Measurements from ENCODE around the gene S100Z. TPM values are rescaled to one million over a fixed set of nuclear protein-coding genes. Genes with fewer than 3 reads are reported as not detected.

The S100Z gene
- total and polyA plus RNA-seq, 10 of the 15 experiments (the other 5 are each of a cell fraction or from before 2014, with no cell fraction given): 0.12 to 0.51 (median 0.30) TPM; not detected in 2

DNA sequence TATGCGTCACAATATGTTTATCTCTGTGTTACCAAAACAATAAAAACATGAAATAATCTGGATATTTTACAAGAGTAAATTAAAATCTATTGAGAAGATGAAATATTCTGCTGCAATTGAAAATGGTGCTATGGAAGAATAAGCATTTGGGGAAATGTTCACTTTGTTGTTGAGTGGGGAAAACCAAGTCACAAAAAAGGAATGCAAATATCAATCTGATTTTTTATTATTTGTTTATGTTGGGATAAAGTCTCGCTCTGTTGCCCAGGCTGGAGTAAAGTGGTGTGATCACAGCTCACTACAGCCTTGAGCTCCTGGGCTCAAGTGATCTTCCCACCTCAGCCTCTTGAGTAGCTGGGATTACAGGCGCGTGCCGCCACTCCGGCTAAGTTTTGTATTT, 39.6 kb upstream of the S100Z start:
- SMC1A ChIA-PET (ENCODE audit: uncharacterized antibody, unreplicated experiment): no interaction called here
- H2AFZ ChIP-seq (ENCODE audit: control insufficient read depth, low read depth, low read length): no peak overlapping the region
- POLR2A ChIA-PET: no interaction called here
- H3K36me3 ChIP-seq (ENCODE audit: control insufficient read depth in 2 of 2, insufficient read depth in 2 of 2, low read length in 1 of 2): no peaks in the 10 kb centered on the region
- H3K4me2 ChIP-seq (ENCODE audit: control insufficient read depth, insufficient read depth): no peak overlapping the region
- BruUV-seq (replicated peaks): no TSS peak
- WGBS (ENCODE audit: insufficient coverage, insufficient replicate concordance, low lambda C conversion rate, missing lambda C conversion rate): 84% methylated on average over 6 of the region's 6 CpGs
- no peaks in the 10 kb centered on the region for H3K27me3 ChIP-seq (replicated peaks in 1 of 2; ENCODE audit: control insufficient read depth in 2 of 2, insufficient read depth in 2 of 2, low read length in 1 of 2)
- RAD21 ChIA-PET (ENCODE audit: unreplicated experiment): no interaction called here
- no peak overlapping the region for H3K27ac ChIP-seq (ENCODE audit: control insufficient read depth, insufficient read depth)
- DNase-seq (ENCODE audit: low read depth, low spot score): no peak
- no peaks in the 10 kb centered on the region for H4K20me1 ChIP-seq (ENCODE audit: control insufficient read depth, insufficient read depth)
- intact Hi-C loops (cut with micrococcal nuclease; ENCODE audit: unreplicated experiment) (no loop called here), in situ Hi-C loops (cut with MboI) (no loop called here)
- no peaks in the 10 kb centered on the region; the same call in 2 of the 3 replicates for H3K9me3 ChIP-seq (replicated peaks; ENCODE audit: control insufficient read depth, insufficient read depth, low read length)
- FAIRE-seq: no peak
- ATAC-seq: no peak
- no peak for TF ChIP-seq POLR2AphosphoS2 (IDR thresholded peaks at IDR 0.05; ENCODE audit: low read depth, low read length)
- no peak for TF ChIP-seq HDAC2 (IDR thresholded peaks at IDR 0.05)
- no peak for TF ChIP-seq MYB (IDR thresholded peaks at IDR 0.05; ENCODE audit: borderline replicate concordance, low read depth, low read length)
- TF ChIP-seq JUNB (IDR thresholded peaks at IDR 0.05): no peak
- TF ChIP-seq, protein P1, sequence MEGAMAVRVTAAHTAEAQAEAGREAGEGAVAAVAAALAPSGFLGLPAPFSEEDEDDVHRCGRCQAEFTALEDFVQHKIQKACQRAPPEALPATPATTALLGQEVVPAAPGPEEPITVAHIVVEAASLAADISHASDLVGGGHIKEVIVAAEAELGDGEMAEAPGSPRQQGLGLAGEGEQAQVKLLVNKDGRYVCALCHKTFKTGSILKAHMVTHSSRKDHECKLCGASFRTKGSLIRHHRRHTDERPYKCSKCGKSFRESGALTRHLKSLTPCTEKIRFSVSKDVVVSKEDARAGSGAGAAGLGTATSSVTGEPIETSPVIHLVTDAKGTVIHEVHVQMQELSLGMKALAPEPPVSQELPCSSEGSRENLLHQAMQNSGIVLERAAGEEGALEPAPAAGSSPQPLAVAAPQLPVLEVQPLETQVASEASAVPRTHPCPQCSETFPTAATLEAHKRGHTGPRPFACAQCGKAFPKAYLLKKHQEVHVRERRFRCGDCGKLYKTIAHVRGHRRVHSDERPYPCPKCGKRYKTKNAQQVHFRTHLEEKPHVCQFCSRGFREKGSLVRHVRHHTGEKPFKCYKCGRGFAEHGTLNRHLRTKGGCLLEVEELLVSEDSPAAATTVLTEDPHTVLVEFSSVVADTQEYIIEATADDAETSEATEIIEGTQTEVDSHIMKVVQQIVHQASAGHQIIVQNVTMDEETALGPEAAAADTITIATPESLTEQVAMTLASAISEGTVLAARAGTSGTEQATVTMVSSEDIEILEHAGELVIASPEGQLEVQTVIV (IDR thresholded peaks at IDR 0.05; ENCODE audit: borderline replicate concordance, partially characterized antibody): no peak
- TF ChIP-seq NR2F1 (conservative IDR thresholded peaks at IDR 0.05): no peak
- no peak for TF ChIP-seq WRNIP1 (IDR thresholded peaks at IDR 0.05; ENCODE audit: borderline replicate concordance, low read depth, low read length)
- no peak for TF ChIP-seq ATF7 (IDR thresholded peaks at IDR 0.05; ENCODE audit: low read depth)
- H3K4me3 ChIP-seq: no peak overlapping the region
- H3K4me1 ChIP-seq (ENCODE audit: control insufficient read depth, insufficient read depth, low read length): no peaks in the 10 kb centered on the region
- no peaks in the 10 kb centered on the region for H3K79me2 ChIP-seq (ENCODE audit: control insufficient read depth, insufficient read depth, low read length)
- CTCF ChIA-PET: interaction anchor here (1.7 kb wide), 1 partner anchor 36 kb away, joined by 4 read pairs; no protein-coding TSS in a partner anchor
- H3K9ac ChIP-seq (ENCODE audit: control insufficient read depth, insufficient read depth, low read length): no peak overlapping the region
